Measurements from ENCODE around the gene CSAD.
"Not testable (repeated sequence)": the region's sequence is repeated elsewhere in the genome, so short reads cannot be mapped to it uniquely, and the experiment has no call there.

The CSAD gene

DNA sequence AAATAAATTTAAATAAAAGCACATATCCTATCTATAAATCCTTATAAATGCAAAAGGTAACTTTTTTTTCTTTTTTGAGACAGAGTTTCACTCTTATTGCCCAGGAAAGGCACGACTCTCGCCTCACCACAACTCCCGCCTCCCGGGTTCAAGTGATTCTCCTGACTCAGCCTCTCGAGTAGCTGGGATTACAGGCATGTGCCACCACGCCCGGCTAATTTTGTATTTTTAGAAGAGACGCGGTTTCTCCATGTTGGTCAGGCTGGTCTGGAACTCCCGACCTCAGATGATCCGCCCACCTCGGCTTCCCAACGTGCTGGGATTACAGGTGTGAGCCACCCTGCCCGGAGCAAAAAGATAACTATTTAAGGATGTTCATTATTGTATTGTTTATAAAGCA lies 1.9 kb downstream of the CSAD start:
- not testable (repeated sequence) for DNase-seq

GRCh38 chr12:53177447-53177846 lies 3.3 kb downstream of the CSAD start:
- DNase-seq = not testable (repeated sequence)

- no peak for DNase-seq
Observed at GRCh38 chr12:53176750-53177149, 4.0 kb downstream of the CSAD start.

GRCh38 chr12:53174881-53175491 lies 5.7 kb downstream of the CSAD start:
- no peak for DNase-seq

DNA sequence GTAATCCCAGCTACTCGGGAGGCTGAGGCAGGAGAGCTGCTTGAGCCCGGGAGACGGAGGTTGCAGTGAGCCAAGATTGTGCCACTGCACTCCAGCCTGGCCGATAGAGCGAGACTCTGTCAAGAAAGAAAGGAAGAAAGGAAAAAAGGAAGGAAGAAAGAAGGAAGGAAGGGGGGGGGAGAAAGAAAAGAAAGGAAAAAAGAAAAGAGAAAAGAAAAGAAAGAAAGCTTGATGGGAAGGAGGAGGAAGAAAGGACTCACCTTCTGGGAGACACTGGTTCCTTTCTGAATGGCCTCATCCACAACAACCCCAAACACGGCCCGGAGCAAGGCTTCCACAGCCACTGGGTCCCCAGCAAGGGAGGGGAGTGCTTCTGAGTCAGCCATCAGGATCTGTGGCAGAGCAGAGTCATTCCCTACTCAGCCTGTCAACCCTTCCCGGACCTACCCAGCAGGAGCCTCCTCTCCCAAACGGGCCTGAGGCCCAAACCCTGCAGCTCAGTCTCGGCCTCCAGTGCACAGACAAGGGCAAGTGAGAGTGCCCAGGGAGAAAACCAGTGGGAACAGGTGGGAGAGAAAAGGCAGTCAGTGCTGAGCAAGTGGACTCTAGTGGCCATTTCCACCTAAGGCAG lies 7.5 kb downstream of the CSAD start:
- no peak for DNase-seq

DNA sequence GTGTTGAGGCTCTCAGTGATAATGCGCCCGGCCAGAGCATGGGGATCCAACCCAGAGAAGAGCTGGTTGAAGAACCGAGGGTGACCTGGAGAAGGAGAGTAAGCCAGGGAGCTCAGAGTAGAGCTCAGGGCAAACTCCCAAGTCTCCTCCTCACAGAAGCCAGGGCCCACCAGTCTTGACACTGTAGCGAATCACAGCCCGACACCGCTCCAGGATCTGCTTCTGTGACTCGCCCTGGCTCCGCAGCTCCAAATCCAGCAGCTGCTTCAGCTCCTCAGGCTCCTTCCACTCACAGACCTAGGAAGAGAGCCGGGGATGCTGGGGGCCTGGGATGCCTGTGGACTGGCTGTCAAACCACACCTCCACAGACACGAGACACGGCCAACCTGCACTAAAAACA lies 8.4 kb downstream of the CSAD start:
- no peak for DNase-seq

GRCh38 chr12:53171725-53172329 lies 8.9 kb downstream of the CSAD start:
- DNase-seq = no peak

DNA sequence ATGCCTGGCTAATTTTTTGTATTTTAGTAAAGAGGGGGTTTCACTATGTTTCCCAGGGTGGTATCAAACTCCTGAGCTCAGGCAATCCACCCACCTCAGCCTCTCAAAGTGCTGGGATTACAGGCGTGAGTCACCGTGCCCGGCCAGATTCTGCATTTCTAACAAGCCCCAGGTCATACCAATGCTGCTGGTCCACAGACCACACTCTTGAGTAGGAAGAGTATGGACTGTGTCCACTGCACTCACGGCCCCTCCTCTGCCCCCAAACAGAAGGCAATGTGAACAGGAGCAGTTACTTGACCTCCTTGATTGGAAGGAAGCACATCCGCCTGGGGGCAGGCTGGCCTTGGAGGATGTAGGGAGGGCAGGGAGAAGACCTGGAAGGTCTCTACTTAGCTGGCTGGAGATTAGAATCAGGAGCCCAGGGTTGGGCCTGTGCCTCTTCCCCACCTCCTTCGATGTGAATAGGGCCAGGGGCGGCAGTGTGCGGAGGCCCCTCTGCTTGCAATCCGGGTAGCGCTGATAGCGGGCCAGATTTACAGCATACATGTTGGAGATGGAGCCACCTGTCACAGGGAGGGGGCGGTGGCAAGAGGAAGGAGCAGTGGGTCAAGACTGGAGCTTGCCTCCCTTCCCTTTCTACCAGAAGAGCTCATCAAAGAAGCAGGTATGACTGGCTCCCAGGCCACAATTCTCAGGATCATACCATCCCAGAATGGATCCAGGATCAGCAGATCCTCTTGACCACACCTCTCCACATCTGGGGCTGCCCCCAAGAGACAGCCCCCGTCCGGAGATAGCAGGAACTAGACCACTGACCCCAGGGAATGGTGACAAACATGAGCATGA lies 9.6 kb downstream of the CSAD start:
- DNase-seq = no peak

- no peak for DNase-seq
Observed at GRCh38 chr12:53170215-53170614, 10.5 kb downstream of the CSAD start.

DNA sequence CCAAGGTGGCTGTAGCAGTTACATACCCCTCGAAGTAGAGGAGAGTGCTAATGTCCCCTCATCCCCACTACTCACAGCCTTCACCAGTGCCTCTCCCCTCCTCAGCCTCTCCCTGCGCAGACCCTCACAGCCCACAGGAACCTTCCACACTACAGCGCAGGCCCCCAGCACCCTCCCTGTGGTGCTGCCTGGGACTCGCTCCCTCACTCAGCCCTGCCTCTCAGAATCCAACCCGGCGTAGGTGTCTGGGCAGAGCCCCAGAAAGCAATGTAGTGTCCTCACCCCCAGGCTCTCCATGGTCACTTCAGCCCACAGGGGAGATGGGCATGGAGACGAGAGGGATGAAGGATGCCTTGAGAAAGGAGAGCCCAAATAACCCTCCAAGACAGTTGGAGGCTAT lies 11.1 kb downstream of the CSAD start:
- DNase-seq = no peak

DNA sequence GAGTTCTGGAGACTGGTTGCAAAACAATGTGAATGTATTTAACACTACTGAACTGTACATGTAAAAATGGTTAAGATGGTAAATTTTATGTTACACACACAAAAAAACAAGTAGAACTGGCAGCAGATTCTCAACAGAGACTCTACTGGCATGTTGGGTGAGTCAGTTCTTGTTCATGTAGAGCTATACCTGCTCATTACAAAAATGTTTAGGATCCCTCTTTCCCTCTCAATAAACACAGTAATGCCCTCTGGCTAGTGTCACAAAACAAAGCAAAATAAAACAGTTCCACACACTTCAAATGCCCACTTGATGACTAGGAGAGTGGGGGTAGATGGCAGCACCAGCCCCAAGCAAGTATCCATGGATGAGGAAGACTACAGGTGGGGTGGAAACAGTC lies 13.9 kb downstream of the CSAD start:
- no peak for DNase-seq

- DNase-seq = not testable (repeated sequence)
Observed at GRCh38 chr12:53163008-53163407, 17.7 kb downstream of the CSAD start.

- no peak for DNase-seq
Observed at GRCh38 chr12:53161119-53161911, 19.4 kb downstream of the CSAD start.

DNA sequence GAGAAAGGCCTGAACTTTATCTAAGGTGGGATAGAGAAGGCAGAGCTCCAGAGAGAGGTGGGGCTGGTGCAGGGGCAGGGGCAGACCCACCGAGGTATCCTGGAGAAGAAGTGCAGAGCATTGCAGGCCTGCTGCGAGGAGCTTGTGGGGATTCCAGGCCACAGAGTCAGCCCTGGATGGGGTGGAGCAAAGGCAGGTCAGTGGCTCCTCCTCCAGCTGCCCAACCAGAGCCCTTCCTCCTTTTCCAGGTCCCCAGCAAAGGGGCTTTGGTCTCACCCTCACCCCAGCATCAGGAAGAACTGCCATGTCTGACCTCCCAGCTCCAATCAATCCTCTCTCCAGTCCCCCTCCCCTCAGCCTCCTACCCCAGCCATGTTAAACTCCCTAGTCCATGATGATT lies 20.1 kb downstream of the CSAD start:
- DNase-seq = no peak

GRCh38 chr12:53160000-53160399 lies 20.7 kb downstream of the CSAD start:
- DNase-seq = no peak

DNA sequence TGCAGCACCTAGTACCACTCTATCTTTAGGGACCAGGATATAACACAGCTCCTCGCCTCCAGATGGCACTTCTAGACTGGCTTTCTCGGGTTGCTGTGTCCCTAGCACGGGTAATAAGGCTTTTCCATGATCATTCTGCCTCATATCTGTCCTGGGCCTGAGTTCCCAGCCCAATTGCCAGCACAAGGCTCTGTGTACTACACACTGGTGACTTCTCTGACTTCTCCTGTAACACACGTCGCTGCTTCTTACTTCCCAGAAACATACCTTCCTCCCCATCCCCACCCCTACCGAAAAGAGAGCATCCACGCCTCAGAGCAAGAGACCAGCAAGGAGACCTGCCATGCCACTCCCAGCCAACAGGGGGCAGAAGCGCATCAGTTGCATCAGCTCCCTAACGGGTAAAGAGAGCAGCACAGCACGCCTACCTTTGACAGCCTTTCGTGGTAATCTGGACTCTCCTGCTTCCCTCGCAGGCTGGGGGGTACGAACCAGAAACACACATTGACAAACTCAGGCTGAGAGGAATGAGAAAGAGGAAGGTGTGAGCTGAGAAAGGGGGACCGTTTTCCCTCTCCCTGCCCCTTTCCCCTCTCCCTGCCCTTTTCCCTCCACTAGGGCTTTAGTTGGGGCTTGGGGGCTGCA lies 21.4 kb downstream of the CSAD start:
- DNase-seq = peak; percentile 84 to 87

- DNase-seq = no peak
Observed at GRCh38 chr12:53152390-53152789, 28.3 kb downstream of the CSAD start.

- DNase-seq = no peak
Observed at GRCh38 chr12:53151039-53151438, 29.7 kb downstream of the CSAD start.

DNA sequence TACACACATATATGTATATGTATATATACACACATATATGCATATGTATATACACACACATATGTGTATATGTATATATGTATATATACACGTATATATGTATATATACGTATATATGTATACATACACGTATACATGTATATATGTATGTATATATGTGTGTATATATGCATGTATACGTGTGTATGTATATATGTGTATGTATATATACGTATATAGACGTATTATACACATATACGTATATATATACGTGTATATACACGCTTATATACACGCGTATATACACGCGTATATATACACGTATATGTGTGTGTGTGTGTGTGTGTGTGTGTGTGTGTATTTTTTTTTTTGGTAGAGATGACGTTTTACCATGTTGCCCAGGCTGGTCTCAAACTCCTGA lies 33.1 kb downstream of the CSAD start:
- DNase-seq = no peak

- DNase-seq = no peak
Observed at GRCh38 chr12:53147181-53147580, 33.5 kb downstream of the CSAD start.

DNA sequence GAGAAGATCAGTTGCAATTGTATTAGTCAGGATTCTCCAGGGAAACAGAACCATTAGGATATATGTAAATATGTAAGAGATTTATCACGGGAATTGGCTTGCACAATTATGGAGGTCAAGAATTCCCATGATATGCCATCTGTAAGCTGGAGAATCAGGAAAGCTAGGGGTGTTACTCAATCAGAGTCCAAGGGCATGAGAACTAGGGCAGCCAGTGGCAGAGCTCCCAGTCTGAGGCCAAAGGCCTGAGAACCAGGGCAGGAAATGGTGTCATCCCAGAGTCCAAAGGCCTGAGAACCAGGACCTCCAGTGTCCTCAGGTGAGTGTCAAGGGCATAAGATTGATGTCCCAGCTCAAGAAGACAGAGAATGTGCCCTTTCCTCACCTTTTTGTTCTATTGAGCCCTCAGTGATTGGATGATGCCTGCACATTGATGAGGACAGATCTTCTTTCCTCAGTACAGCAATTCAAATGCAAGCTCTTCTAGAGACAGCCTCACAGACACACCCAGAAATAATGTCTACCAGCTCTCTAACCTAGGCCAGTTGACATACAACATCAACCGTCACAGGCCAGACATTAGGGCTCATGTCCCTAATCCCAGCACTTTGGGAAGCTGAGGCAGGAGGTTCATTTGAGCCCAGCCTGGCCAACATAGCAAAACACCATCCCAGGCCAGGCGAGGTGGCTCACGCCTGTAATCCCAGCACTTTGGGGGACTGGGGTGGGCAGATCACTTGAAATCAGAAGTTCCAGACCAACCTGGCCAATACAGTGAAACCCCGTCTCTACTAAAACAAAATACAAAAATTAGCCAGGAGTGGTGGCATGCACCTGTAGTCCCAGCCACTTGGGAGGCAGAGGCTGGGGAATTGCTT lies 35.1 kb downstream of the CSAD start:
- DNase-seq = no peak

All from stimulated activated CD4-positive, alpha-beta T cell treated with anti-CD3 and anti-CD28 coated beads, Interleukin-4, amount 100 ng/mL, for 4 hours (primary cell).